ENCODE data around the gene SCGB1C1.
"Not testable (repeated sequence)": the region's sequence is repeated elsewhere in the genome, so short reads cannot be mapped to it uniquely, and the experiment has no call there.

Gene SCGB1C1

DNA sequence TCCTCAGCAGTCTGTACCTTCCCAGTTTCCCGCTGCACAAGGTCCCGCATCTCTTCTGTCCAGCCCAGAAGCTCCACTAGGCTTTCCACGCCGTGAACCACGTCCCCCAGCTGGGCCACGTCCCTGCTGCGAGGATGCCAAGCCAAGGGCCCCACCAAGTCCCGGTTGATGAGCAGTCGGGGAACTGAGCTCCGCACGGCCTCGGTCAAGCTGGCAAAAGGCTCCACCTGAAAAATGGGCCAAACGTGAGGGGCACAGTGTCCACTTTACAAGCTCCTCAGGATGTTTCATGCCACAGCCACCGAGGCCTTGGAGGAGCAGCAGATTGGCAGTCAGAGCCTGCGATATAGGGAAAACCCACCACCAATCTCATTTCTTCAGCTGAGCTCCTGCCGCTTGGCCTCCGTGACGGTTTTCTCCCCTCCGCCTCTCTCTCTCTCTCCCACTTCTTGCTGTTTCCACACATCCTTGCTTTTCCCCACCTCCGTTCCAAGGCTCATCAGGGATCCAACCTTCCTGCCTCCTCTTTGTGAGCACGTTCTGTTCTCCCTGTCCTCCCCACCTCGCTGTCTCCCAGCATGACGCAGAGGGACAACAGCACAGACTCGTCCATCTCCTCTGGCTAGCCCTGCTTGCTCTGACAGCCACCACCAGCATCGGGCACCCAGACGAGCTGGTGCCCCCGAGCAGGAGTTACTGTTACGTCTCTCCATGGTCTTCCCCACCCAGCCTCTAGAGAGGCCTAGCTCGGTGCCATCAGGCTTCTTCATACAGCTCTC is 26.1 kb downstream of the SCGB1C1 start:
- no peak for DNase-seq

DNA sequence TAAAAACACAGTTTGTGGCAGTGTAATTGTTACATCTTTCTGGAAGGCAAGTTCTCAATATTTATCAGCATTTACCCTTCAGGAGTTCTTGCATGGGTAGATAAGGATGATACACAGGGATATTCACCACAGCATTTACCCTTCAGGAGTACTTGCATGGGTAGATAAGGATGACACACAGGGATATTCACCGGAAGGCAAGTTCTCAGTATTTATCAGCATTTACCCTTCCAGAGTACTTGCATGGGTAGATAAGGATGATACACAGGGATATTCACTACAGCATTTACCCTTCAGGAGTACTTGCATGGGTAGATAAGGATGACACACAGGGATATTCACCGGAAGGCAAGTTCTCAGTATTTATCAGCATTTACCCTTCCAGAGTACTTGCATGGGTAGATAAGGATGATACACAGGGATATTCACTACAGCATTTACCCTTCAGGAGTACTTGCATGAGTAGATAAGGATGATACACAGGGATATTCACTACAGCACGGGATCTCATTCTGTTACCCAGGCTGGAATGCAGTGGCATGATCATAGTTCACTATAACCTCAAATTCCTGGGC is 27.9 kb downstream of the SCGB1C1 start:
- DNase-seq: not testable (repeated sequence)

DNA sequence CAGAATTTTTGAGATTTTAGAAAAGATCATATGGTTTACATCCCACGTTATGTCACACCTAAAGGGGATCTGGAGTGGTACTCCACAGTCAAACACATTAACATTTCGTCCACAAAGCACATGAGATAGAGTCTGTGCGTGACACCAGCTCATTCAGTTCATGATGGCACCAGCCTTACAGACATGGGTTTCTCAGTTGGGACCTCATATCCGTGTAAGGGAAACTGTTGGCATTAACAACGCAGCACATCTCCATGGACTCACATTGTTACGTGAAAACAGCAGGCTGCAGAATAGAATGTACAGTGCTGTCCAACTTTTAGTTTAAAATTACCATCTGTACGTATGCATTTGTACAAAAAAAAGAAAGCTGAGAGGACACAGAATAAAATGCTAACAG is 28.7 kb downstream of the SCGB1C1 start:
- no peak for DNase-seq

DNA sequence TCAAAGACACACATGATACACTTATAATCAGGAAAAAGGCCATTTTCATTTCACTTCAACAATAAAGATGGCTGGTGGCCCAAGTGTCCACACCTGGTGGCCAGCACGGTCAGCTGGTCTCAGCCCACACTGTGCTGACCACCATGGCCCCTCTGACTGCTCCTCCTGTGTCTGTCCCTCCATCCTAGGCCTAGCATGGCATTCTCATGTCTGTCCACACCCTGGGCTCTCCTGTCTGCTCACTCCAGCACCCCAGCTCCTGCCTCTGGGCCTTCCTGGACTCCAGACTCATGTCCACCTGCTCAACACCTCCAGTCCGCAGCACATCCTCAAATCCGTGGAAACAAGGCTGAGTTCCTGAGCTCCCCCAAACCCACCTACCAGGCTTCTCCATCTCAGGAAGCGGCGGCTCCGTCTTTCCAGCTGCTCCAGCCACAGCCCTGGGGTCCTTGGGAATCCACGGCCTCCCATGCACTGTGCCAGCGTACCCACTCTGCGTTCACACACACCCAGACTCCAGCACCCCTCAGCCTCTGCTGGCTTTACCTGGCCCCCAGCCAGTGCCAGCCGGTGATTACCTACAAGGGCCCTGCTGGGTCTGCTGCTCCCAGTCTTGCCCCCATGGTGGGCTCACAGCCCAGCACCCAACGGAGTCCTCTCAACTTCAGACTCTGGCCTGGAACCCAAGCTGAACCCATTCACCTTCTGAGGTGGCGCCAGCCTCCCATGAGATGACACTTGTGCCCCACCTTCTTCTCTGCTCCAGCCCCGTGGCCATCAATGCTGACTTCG is 29.3 kb downstream of the SCGB1C1 start:
- DNase-seq: no peak

DNA sequence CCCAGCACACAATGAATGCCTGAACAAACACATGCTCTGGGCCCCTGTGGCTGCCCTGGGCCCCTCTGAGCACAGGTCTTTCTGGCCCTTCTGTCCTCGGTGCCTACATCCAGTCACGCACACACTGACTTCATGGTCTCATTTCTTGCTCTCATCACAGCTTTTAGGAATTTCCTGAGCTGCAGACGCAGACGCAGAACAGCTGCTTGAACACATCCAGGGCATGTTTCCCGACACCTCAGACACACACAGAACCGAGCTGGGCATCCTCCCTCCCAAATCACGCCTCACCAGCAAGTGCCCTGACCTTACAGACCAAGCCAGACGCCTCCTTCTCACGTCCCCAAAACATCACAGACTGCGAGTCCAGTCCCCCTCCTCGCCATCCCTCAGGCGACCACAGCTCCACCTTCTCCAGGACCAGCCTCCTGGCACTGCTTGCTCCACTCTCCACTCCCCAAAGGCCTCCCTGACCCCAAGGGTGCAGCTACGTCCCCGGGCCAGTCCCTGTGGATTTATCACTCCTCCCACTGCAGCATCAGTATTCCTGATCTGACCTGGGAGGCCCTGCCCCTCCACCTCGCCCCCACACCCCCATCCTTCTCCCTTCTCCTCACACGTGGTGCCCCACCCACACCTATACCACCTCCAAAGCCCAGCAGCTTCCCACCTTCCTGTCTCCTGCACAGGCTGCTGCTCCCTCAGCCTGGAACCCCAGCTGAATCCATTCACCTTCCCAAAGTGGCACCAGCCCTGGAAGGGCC is 30.3 kb downstream of the SCGB1C1 start:
- no peak for DNase-seq

DNA sequence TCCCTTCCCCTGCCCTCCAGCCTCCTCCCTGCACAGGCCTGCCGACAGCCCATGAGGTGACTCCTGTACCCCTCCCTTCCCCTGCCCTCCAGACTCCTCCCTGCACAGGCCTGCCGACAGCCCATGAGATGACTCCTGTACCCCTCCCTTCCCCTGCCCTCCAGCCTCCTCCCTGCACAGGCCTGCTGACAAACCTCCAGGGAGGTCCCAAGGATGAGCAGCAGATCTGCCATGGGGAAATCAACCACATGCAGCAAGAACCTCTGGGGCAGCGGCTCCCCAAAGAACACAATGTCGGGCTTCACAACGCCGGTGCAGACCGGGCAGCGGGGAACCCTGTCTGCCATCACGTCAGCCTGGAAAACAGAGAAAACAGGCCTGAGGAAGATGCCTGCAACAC is 31.0 kb downstream of the SCGB1C1 start:
- DNase-seq: no peak

DNA sequence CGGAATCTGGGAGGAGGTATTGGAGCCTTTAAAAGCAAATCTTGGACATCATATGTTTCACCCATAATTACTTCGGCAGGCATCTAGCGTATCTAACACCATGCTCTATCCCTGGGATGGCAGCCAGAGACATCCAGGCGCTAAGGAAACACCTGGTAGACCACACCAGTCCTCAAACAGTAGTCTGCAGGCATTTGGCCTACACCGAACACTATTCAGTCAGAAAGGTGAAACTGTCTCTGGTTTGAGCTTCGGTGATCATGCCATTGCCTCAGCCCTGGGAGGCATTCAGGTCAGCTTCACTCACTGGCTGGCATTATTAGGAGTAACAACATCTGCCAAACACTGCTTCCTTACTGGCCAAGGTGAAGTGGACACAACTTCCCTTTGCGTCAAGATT is 31.5 kb downstream of the SCGB1C1 start:
- DNase-seq: no peak

DNA sequence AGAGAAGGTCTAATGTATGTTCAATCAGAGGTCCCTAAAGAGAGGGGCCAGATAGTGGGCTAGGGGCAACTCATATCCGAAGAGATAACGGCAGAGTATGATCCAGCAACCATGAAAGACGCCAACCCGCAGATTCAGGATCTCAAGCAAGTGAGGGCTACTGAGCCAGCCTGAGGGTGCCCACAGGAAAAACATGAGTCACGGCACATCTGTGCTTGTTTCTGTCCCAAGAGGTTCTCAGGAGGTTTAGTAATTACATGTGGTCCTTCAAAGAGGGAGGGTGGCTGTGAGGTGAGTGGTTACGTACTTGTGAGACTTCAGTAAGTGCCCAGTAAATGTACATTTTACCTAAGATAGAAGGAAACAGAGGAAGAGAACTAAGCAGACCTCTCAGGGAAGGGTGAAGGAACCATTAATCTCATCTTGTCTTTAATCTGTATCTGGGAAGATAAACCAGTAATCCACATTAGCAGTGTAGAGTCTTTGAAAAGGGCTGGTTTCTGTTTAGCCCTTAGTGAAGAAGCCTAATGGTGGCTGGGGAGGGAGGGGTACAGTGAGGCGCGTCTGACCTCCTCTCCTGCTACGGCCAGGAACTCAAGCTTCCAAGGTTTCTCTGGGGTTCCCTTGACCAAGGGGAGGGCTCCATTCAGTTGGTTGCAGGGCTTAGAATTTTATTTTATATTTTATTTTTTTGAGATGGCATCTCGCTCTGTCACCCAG is 33.0 kb downstream of the SCGB1C1 start:
- no peak for DNase-seq

DNA sequence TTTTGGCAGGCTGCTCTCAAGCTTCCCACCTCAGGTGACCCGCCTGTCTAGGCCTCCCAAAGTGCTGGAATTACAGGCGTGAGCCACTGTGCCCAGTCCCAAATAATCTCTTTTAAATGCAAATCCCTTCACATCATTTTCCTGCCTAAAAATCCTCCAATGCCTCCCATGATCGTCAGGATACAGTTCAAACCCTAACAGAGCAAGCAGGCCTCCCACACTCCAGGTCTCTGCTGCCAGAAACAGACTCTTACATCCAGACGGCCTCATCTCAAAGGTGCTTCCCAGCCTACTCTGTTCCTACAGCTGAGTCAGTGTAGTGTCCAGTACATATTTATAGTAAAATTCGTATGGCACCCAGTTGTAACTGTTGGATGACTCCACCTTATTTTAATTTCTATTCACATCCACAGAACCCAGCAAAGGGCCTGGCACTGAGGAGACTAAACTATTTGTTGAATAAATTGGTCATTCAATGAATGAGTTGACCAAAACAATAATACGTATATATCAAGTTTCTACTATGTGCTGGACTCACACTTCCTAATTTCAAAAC is 35.0 kb downstream of the SCGB1C1 start:
- no peak for DNase-seq

DNA sequence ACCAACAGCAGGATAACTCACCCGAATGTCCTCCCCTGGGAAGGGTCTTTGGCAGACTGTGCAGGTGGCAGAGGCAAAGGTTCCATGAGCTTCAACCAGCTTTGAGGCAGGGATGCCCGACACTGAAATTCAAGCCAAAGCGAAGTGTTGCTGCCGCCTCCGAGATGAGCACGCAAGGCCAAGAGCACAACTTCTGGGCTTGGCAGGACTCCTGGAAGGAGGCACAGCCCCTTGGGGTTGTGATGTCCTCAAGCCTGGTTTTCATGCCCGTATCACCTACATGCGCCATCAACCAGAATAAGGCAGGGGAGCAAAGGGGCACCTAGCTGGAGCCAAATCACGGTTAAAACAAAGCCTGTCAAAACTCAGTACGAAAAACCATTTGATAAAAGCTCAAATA is 37.6 kb downstream of the SCGB1C1 start:
- no peak for DNase-seq

DNA sequence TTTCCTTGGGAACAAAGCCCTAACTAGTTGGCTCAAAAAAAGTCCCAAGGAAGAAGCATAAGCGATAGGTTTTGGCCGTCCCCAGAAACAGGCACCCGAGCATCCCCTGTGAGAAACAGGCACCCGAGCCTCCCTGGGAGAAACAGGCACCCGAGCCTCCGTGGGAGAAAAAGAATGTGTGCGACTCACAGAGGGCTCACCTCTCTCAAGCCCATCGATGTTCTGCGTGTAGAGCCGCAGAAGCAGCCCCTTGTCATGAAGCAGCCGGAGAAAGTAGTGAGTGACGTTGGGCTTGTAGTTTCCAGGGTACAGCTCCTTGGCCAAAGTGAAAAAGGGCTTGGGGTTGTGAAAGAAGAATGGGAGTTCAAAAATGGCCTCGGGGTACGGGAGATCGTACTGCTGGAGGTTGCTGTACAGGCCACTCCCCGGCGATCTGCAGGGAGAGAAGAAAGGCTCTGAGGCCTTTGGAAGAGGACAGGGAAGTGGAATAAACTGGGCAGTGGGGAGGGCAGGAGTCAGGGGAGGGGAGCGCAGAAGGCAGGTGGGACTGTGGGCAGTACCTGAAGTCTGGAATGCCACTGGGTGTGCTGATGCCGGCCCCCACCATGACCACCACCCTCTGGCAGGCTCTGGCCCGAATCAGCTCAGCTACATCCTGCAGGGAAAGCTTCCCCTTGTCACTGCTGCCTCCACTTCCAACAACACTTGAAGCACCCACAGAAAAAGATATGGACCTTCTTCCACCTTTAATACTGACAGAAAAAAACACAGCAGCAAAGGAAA is 40.1 kb downstream of the SCGB1C1 start:
- DNase-seq: no peak

DNA sequence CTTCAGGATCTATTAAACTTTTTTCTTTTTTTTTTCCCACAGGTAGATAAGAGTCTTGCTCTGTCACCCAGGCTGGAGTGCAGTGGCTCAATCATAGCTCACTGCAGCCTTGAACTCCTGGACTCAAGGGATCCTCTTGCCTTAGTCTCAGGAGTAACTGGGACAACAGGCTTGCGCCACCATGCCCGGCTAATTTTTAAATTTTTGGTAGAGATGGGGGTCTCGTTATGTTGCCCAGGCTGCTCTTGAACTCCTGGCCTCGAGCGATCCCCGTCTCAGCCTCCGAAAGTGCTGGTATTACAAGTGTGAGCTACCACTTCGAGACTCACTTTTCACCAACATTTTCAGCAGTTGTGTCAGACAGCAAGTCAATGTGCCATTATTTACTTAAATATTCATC is 42.3 kb downstream of the SCGB1C1 start:
- no peak for DNase-seq

DNA sequence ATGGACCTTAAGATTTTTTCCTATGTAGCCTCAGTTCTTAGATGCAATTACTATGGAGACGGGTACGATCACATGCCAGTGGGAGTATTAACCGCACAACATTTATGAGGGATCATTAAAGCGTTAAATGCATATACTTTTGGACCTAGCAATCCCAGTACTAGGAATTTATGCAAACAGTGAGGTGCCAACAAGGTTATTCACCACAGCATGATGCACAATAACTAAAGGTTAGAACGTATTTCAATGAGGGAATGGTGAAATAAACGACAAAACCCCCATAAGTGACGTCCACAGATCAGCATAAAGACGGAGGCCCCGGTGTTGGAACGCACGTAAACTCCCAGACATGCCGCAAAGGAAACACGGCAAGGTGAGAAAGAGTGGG is 42.7 kb downstream of the SCGB1C1 start:
- peak; percentile 77 for DNase-seq

DNA sequence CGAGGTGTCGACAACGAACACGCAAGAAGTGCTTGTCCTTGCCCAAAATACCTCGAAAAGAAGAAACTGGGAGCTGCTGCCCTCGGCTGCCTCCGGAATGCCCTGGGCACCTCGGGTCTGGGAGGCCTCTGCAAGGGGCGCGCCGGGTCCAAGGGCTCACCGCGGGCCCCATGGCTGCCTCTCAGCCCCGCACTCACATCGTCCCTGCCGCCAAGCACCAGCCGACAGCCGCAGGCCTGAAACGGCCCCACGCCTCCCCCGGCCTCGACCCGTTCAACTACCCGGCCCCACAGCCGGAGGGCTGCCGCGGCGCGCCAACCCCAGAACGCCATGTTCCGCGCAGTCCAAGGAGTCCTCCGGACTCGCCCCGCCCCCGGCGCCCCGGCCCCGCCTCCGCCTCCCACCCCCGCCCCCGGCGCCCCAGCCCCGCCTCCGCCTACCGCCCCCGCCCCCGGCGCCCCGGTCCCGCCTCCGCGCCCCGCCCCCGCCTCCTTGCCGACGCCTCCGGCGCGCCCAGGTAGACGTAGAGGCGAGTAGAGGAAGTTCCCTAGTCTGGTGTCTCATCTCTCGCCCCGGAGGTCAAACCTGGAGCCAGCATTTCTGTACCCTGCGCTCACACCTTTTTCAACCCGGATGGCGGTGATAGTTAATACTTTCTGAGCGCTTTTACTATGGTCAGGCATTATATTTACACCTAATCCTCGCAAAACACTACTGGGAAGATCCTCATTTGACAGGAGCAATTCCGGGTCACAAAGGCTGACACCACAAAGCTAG is 43.3 kb downstream of the SCGB1C1 start, which contains the start of gene SIRT3:
Gene SIRT3 (minus strand): TSS at position 346 of the 777 bp plus-strand sequence. CDS start 14 bp downstream, at position 332.
- peak; percentile 76 for DNase-seq

DNA sequence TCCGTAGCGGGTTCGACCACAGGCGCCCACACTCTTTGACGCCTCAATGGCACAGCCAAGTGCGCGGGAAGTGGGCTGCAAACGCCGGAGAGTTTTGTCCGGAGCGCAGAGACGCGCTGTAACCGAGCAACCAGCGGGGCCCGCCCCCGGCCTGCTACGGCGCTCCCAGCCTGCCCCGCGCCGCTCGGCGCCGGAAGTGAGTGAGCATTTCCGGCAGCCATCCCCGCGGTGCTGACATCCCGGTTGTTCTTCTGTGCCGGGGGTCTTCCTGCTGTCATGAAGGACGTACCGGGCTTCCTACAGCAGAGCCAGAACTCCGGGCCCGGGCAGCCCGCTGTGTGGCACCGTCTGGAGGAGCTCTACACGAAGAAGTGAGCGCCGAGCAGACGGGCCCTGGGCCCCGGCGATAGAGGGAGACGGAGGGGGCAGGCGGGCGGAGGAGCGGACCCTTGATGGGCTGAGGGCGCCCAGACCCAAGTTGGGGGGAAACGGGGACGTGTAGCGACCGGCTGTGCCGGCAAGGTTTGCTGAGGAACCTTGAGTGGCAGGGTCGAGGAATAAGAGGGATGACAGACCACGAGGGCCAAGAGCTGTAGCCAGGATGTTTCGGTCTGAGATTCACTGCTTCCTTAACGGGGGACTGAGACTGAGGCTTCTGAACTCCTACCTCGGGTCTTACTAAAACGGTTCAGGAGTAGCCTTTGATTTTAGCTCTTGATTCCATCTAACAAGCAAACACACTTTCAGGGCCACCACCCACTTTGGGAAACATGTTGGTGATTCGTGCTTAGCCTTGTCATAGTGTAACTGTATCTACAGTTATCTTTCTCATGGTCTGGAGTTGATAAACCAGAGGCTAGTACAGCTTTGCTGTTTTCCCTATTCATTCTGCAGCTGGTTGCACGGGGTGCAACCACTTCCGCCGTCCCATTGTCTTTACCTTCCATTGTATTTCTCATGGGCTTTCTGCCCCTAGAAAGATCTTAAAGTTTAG is 44.2 kb downstream of the SCGB1C1 start, which contains the start of gene PSMD13:
Gene PSMD13 (plus strand): TSS at position 203 of the 994 bp plus-strand sequence. CDS start 74 bp downstream, at position 277.
- peak; percentile 92 for DNase-seq

DNA sequence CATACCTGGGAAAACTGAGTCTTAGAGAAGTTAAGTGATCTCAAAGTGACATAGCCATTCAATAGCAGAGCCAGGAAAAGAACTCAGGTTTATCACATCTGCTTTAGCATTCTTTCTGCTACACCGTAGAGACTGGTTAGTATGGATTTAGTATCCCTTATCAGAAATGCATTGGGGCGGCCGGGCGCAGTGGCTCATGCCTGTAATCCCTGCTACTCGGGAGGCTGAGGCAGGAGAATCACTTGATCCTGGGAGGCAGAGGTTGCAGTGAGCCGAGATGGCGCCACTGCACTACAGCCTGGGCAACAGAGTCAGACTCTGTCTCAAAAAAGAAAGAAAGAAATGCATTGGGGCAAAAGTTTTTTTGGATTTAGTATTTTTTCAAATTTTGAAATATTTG is 45.5 kb downstream of the SCGB1C1 start:
- not testable (repeated sequence) for DNase-seq

DNA sequence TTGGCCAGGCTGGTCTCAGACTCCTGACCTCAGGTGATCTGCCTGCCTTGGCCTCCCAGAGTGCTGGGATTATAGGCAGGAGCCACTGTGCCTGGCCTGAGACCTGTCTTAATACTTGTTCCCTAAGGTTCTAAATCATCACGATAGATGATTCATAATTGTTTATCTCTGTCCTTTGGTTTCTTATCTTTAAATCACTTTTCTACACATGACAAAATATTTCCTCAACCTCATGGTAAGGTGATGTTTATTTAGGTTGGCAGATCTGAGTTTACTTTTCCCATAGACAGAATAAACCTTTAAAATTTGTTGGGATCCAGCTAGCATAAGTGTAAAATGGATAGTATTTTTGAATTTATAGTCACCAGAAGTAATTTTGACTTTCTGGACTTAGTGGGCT is 47.4 kb downstream of the SCGB1C1 start:
- no peak for DNase-seq

DNA sequence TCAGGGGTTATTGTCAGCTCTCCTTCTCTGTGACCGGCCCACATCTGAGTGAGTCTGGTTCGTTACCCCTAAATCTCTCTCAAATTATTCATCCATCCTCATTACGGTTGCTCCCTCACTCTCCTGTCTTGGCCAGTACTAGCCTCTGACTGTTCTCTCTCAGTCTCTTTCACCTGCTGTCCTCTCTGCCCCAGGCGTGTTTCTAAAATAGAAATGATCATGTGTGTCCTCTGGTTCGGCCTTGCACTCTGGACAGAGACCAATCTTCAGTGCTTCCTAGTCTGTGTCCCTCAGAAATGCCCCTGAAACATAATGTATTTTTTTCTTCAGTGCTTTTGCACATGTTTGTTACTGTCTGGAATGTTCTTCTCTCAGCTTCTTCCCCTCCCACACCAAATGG is 48.8 kb downstream of the SCGB1C1 start:
- DNase-seq: no peak
